HG02623 (cell line): ENCODE results near the gene SNX3.
"Not testable (repeated sequence)": the region's sequence is repeated elsewhere in the genome, so short reads cannot be mapped to it uniquely, and the experiment has no call there.

Experiments
- ATAC-seq: cut with Tn5 transposase; IDR thresholded peaks from one replicate; pipeline ENCODE4 v1.9.1; 2021; ENCODE audit warnings: moderate library complexity; ENCODE audit not compliant: unreplicated experiment

Gene SNX3

GRCh38 chr6:108263371-108263770 lies 2.5 kb upstream of the SNX3 start:
- ATAC-seq: no peak

DNA sequence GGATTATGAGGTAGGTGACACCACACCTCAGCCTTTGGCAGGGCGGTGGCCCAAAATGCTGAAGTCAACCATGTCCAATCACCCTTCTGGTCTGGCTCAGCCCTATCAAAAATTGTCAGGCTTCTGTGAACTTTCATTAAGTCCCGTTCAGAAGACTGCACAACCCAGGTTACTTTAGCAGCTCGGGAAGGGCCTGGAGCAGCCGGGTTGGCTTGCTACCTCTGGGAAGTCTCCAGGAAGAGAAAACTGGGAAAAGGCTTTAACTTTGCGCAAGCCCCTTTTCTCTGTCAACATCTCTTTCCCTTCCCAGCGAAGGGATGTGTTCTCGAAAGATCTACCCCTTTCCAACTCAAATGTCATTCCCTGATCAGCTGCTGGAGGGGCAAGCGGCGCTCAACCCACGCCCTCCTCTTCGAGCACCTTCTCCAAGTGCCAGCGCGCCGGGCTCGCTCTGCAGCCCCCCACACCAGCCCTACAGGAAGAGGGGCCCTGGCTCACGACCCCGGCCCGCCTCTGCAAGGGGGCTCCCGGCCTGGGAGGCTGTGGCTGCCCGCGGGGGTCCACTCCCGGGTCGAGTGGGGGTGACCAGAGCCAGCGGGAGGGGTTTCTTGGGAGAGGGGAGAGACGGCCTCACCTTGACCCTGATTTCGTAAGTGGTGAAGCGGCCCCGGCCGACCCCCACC lies 573 bp downstream of the SNX3 start:
- peak; percentile 5 for ATAC-seq

- ATAC-seq: no peak
Measured at GRCh38 chr6:108254433-108255410, 6.1 kb downstream of the SNX3 start.

GRCh38 chr6:108253241-108253640 lies 7.6 kb downstream of the SNX3 start:
- ATAC-seq: no peak

- no peak for ATAC-seq
Measured at GRCh38 chr6:108252055-108252454, 8.8 kb downstream of the SNX3 start.

DNA sequence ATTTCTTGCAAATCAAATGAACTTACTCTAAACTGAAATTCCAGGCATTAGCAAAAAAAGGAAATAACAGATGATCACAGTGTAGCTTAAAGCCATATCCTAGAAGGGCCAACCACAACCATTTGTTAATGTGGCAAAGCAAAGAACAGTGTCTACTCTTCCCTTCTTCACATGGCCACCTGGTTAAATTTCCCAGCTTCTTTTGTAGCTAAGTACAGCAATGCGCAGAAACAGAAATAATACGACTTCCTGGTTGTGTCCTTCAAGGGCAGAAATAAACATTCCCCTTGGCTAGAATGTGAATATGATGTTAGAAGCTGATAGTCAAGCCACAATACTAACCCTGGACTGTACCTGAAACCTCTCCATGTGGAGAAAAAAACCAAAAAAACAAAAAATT lies 9.6 kb downstream of the SNX3 start:
- ATAC-seq: no peak

GRCh38 chr6:108250240-108250866 lies 10.5 kb downstream of the SNX3 start:
- no peak for ATAC-seq

DNA sequence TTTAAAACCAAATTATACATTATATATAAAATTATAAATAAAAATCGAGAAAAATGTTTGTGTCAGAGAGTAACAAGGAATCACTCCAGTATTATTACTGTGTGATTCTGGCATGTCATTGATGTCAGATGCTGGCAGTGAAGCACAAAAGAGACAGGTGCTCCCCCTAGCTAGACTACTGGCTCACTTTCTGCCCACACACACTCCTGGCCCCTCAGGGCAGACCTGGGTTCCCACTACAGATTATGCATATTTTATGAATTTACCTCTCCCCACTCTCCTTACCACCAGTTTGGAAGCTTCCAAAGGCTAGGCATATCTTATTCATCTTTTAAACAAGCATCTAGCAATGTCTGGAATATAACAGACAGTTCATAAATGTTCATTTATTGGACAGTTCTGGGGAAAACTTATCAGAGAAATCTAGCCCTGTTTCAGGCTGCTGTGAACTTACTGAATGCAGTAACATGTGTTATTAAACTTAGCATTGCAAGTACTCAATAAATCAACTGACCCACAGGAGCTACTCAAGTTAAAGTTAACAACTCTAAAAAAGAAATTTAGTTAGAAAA lies 12.8 kb downstream of the SNX3 start:
- no peak for ATAC-seq

GRCh38 chr6:108245095-108245494 lies 15.7 kb downstream of the SNX3 start:
- not testable (repeated sequence) for ATAC-seq

- no peak for ATAC-seq
Measured at GRCh38 chr6:108243836-108244235, 17.0 kb downstream of the SNX3 start.

DNA sequence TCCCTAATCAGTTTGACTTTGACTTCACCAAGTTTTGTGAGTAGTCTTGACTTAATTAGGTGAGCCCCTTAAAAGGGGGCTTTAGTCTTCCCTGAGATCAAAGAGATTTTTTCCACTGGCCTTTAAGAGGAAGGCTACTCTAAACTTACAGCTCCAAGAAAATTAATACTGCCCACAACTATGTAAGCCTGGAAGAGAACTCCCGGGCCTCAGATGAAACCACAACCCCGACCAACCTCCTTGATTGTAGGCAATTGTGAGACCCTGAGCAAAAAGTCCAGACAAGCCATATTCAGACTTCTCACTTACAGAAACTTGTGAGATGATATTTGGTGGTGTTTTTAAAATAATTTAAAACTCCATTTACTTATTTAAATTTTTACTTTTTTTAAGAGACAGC lies 18.1 kb downstream of the SNX3 start:
- no peak for ATAC-seq

DNA sequence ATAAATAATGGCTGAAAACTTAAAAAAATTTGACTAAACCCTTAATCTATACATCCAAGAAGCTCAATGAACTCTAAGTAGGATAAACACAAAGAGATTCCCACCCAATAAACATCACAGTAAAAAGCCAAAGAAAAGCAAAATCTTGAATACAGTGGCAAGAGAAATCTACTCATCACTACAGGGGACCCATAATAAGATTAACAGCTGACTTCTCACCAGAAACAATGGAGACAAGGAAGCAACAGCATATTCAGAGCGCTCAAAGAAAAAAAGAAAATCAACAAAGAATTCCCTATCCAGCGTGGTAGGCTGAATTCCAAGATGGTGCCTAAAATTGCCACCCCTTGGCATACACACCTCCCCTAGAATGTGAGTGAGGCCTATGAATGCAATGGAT lies 18.6 kb downstream of the SNX3 start:
- no peak for ATAC-seq

DNA sequence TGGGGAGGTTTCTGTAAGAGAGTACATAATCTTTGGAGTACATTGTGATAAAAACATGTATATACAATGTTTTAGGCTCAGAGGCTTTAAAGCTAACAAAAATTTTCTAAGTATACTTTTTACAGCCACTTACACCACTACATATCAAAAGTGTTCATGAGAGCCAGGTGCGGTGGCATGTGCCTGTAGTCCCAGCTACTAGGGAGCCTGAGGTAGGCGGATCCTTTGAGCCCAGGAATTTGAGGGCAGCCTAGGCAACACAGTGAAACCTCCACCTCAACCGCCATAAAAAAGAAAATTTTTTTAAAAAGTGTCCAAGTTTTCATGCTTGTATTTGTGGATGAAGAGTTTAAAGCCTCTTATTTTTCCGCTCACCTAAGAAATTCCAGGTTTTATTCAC lies 22.5 kb downstream of the SNX3 start:
- no peak for ATAC-seq

DNA sequence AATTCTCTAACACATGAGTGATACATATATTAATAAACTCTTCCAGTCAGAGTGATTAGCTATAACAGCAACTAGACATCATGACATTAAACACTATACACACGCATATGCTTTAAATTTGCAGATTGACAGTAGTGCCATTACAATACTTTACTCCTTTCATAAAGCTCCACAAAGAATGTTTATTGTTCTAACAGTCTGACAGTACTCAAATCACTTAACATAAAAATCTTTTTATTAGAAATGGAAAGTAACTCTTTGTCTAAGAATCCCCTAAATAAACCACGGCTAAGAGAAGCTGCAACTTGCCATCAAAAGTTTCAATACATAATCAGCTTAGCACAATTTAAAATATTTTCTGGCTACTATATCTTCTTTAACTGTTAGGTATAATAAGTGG lies 24.0 kb downstream of the SNX3 start:
- no peak for ATAC-seq

DNA sequence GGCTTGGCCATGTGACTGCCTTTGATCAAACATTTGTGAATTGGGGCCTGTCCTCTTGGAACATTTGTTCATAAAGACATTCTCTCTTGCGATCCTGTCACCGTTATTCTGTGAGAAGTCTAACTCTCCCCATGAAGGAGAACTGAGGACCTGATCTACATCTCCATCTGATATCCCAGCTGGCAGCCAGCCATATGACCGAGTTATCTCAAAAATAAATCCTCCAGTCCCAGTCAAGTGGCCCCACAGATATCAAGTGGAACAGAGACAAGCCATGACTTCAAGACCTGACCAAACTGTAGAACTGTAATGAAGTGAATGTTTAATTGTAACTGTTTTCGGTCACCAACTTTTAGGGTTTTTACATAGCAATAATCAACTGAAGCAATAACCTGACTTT lies 25.7 kb downstream of the SNX3 start:
- ATAC-seq: no peak

- no peak for ATAC-seq
Measured at GRCh38 chr6:108228416-108228815, 32.4 kb downstream of the SNX3 start.

- ATAC-seq: no peak
Measured at GRCh38 chr6:108227290-108227689, 33.5 kb downstream of the SNX3 start.

DNA sequence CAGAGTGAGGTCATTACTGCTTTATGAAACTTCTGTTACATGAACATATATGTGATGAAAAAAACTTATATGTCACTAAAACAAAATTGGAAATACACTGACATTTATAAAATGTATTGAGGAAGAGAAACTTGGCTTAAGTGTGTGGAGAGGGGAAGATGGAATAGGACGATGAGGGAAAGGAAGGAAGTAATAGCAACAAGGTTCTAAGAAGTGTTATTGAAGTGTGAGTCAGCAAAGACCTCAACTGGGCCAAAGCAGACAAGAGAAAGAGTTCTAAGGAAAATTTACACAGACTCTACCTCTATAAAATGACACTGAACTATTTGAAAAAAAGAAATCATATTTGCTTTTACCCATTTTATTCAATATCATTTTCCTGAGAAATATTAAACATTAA lies 38.3 kb downstream of the SNX3 start:
- no peak for ATAC-seq

GRCh38 chr6:108222064-108222463 lies 38.8 kb downstream of the SNX3 start:
- no peak for ATAC-seq

DNA sequence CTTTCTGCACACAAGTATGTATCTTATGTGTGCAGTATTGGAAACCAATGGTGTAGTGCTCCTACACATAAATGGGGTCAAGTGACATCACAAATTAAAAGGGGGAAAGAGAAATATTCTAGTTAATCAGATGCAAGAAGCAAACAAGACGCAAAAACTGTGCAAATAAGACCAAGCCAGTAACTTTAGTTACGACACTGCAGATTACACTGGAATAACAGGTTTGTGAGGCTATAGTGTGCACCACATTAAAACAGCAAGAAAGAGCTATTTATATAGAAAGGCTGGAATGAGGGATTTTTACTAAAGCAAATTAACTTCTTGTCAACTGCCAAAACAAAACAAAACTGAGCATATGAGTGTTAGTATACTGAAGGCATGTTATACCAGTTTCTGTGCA lies 49.2 kb downstream of the SNX3 start:
- ATAC-seq: no peak

DNA sequence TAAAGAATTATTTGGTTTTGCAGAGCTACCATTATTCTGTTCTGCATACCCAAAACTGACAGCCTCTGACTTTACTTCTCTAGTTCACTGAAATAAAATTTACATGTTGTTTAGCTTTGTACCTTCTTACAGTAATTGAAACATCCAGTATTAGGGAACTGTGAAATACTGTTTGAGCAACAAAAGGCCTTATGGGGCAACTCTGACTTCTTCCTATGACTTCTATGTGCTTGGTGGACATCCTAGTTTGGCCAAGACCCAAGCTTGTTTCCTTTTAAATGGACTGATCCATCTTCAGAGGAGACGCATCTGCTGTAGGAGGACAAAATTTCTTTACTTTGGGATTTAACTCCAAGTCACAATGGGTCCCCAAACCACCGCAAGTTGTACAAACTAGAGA lies 50.3 kb downstream of the SNX3 start:
- ATAC-seq: no peak
